Fibroblast of mammary gland (primary cell): ENCODE measurements around the gene ACSL4.

ENCODE experiments used
- DNase-seq: peaks from one replicate; pipeline ENCODE4 v3.0.0-alpha.2; 2010; ENCODE audit warnings: low read depth
- H3K4me3 ChIP-seq: 2 replicates; pipeline ENCODE4 v1.5.1; 2011; ENCODE audit warnings: low read depth, mild to moderate bottlenecking, low read length, moderate library complexity; ENCODE audit not compliant: control insufficient read depth
- TF ChIP-seq, protein P1 (sequence below): conservative IDR thresholded peaks from 2 replicates; pipeline ENCODE4 v1.5.1; 2011; ENCODE audit warnings: low read depth, low read length, inconsistent platforms; ENCODE audit not compliant: control insufficient read depth, insufficient read depth

Gene ACSL4

DNA sequence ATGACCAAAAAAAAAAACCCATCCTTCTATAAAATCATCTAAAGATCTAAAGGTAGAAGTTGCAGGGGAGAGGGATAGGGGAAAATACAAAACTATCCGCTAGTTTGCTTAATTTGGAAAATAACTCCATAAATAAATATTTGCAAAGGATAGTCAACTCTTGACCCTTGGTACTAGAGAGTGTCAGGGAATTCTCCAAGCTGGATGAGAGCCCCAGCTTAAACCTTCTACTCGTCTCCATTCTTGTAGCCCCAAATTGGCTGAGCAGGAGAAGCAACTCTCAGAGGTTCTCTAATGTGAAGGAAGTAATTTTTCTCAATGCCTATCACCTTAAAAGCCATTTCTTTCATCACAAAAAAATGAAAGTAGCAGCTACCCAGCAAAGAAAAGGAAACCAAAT lies 35.2 kb downstream of the ACSL4 start:
- H3K4me3 ChIP-seq: no peak overlapping the region
- no peak for DNase-seq
- TF ChIP-seq, protein P1, sequence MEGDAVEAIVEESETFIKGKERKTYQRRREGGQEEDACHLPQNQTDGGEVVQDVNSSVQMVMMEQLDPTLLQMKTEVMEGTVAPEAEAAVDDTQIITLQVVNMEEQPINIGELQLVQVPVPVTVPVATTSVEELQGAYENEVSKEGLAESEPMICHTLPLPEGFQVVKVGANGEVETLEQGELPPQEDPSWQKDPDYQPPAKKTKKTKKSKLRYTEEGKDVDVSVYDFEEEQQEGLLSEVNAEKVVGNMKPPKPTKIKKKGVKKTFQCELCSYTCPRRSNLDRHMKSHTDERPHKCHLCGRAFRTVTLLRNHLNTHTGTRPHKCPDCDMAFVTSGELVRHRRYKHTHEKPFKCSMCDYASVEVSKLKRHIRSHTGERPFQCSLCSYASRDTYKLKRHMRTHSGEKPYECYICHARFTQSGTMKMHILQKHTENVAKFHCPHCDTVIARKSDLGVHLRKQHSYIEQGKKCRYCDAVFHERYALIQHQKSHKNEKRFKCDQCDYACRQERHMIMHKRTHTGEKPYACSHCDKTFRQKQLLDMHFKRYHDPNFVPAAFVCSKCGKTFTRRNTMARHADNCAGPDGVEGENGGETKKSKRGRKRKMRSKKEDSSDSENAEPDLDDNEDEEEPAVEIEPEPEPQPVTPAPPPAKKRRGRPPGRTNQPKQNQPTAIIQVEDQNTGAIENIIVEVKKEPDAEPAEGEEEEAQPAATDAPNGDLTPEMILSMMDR: no peak

DNA sequence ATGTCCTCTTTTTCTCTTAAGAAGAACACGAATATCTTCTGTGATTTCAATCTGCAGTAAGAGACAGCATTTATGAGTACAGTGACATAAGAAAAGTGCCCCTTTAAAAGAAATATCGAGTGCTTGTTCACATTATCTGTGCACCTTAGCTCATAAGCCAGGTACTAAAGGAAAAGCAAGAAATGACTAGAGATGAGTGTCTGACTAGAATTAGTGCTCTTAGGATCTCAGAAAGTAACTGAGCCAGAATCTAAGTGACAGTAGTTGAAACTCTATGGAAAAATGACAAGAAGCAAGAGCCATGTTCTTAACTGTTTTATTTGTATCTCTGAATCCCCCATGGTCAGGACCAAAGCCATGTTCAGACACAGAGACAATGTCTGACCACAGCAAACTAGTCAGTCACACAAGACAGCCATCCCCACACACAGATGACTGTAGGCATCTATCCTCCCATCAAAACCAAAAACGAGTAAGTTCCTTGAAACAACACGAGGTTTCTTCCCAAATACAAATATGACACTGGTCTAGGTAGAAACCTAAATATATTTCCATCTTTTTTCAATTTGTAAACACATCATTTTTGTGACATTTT lies 36.8 kb downstream of the ACSL4 start:
- TF ChIP-seq, protein P1: no peak
- no peak for DNase-seq
- H3K4me3 ChIP-seq: no peak overlapping the region

DNA sequence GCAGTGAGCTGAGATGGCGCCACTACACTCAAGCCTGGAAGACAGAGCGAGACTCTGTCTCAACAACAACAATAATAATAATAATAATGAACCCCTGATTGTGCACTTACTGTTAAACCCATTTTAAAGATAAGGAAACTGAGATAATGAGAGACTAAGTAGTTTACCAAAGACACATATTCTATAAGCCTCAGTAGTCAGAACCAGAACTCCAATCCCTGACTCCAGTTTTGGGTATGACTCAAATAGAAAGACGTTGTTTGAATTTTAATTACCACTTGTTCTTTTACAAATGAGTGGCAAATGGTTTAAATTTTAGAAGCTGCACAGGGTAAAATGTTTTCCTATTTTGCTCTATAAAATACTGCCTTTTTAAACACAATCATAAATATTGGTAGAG lies 37.4 kb downstream of the ACSL4 start:
- no peak overlapping the region for H3K4me3 ChIP-seq
- DNase-seq: no peak
- TF ChIP-seq, protein P1: no peak

DNA sequence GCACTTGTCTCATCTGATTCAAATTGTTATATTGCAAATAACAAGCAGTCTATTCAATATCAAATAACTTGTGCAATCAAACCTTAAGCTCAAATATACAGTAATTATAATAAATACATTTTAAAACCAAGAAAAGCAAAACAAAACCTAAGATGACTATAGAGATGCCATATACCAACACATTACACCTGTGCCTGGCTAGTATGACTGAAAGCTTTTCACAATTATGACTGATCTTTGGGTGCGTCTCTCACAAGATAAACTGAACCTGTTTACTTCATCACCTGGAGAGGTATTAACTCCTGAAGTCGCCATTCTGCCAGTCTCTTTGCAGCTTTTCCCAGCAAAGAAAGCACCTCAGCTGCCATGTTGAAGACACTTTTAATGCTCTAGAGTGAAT lies 41.3 kb downstream of the ACSL4 start:
- no peak for DNase-seq
- H3K4me3 ChIP-seq: no peak overlapping the region
- TF ChIP-seq, protein P1: no peak

DNA sequence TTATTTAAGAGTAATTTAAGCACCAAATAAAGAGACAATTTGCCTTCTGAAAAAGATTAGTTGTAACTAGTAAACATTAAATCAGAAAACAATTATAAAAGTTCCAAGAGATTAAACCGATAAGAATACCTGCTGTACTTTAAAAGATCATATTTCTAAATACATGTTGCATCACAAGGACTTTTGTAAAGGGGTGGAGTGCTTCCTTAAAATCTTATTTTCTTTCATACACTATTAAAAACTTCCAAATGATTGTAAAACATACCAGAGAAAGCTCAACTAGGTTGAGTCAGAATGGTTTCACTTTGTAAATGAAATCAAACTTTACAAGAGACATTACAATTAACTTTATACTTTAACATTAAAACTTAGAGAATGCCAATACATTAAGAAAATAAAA lies 41.8 kb downstream of the ACSL4 start:
- no peak for DNase-seq
- no peak overlapping the region for H3K4me3 ChIP-seq
- TF ChIP-seq, protein P1: no peak

DNA sequence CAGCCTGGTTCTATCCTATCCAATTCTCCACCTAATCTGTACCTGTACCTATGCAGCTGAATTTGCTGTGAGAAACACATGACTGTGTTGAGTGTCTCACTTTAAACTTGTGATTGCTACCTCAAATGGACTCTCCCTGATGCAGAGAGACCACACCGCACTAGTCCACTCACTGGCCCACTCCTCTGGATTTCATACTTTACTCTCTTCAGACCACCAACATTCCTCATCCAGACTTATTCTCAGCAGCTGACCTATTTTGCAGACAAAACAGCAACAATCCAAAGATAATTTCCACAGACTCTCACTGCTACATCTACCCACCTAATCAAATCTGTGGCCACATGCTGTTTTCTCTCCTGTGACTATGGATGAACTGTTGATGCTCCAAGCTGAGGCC lies 45.2 kb downstream of the ACSL4 start:
- DNase-seq: no peak
- TF ChIP-seq, protein P1: no peak

DNA sequence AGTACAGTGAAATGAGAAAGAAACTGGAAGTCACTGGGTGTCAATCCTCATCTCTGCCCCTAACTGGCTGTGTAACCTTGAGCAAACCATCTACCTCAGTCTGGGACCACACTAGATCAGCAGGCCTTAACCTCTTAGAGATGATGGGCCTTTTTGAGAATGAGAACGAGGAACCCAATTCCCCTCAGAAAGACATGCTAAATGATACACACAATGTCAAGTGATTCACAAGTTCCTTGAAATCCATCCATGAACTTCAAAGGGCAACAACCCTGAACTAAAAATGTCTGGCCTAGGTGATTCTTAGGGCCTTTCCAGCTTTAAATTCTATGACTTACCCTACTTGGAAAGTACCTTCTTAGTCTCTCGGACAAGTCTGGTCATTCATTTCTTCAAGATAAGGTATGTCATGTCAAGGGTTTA lies 47.4 kb downstream of the ACSL4 start:
- no peak overlapping the region for H3K4me3 ChIP-seq
- DNase-seq: no peak
- TF ChIP-seq, protein P1: no peak

More for the DNA sequence above, 45.2 kb downstream of the ACSL4 start:
- no peak overlapping the region for H3K4me3 ChIP-seq
